ENCODE measurements around the gene RGSL1.

- TF ChIP-seq CTCF (conservative IDR thresholded peaks at IDR 0.05; ENCODE audit: low read length) (peak; percentile 96), EZH2phosphoT487 (IDR thresholded peaks at IDR 0.05; ENCODE audit: borderline replicate concordance, low read depth, low read length) (no peak)
These were observed 3.8 kb upstream of the RGSL1 start for GRCh38 chr1:182446033-182446669.

All from OCI-LY7 (cell line).